ENCODE data around the gene DDX5. TPM values are rescaled to one million over a fixed set of nuclear protein-coding genes. Genes with fewer than 3 reads are reported as not detected.

DDX5 gene
- total RNA-seq, 3 donors from 2014 or later: 464 to 736 (median 551) TPM

DNA sequence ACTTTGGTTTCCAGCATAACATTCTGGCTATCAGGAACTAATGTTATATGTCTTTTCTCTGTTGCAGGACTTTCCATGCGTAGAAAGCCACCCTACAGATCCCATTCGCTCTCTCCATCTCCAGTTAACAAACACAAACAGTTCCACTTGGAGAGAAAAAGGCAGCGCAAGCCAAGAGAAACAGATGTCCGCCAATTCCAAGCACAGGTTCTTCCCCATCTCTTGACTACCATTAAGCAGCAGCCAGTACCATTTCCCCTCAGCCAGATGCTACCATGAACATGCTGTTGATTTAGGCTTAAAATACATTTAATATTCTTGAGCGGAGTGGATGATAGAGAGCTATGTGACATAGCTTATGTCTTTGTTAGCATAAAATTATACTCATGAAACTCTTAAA lies 23.1 kb upstream of the DDX5 start:
- Histone ChIP-seq H3K9me3 (no peaks in the 10 kb centered on the region), H3K4me3 (no peak overlapping the region), H3K36me3 (ENCODE audit: low read depth) (peaks cover 8% of the 10 kb centered on the region), H3K4me1 (ENCODE audit: low read depth) (no peaks in the 10 kb centered on the region)
- intact Hi-C loops (cut with DNase I, micrococcal nuclease): no loop called here
- ATAC-seq (no peak), DNase-seq (no peak)
- TF ChIP-seq CTCF (IDR thresholded peaks at IDR 0.05): no peak

- intact Hi-C loops (cut with DNase I, micrococcal nuclease): no loop called here
- ATAC-seq (no peak), DNase-seq (no peak)
- Histone ChIP-seq H3K36me3 (ENCODE audit: low read depth) (peaks cover 5% of the 10 kb centered on the region), H3K9me3 (no peaks in the 10 kb centered on the region), H3K4me1 (ENCODE audit: low read depth) (no peaks in the 10 kb centered on the region), H3K4me3 (no peak overlapping the region)
- no peak for TF ChIP-seq CTCF (IDR thresholded peaks at IDR 0.05)
Observed at GRCh38 chr17:64527914-64528313, 21.8 kb upstream of the DDX5 start.

DNA sequence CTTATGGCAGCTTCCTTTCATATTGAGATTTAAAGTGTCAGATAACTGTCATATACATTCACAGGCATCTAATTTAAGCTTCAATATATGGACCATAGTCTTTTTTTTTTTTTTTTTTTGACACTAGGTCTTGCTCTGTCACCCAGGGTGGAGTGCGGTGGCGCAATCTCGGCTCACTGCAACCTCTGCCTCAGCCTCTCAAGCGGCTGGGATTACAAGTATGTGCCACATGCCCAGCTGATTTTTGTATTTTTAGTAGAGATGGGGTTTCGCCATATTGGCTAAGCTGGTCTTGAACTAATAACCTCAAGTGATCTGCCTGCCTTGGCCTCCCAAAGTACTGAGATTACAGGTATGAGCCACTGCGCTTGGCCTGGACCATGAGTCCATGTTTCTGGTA lies 14.3 kb upstream of the DDX5 start:
- Histone ChIP-seq H3K36me3 (ENCODE audit: low read depth) (peaks cover 4% of the 10 kb centered on the region), H3K4me1 (ENCODE audit: low read depth) (no peaks in the 10 kb centered on the region), H3K4me3 (no peak overlapping the region), H3K9me3 (no peaks in the 10 kb centered on the region)
- DNase-seq: no peak
- intact Hi-C loops (cut with DNase I, micrococcal nuclease): no loop called here
- TF ChIP-seq CTCF (IDR thresholded peaks at IDR 0.05): no peak
- no peak for ATAC-seq

GRCh38 chr17:64519601-64520000 lies 13.5 kb upstream of the DDX5 start:
- intact Hi-C loops (cut with DNase I, micrococcal nuclease): no loop called here
- no peak for DNase-seq
- no peak for ATAC-seq
- H3K9me3 ChIP-seq: no peaks in the 10 kb centered on the region
- peaks cover 4% of the 10 kb centered on the region for H3K36me3 ChIP-seq (ENCODE audit: low read depth)
- H3K4me3 ChIP-seq: no peak overlapping the region
- H3K4me1 ChIP-seq (ENCODE audit: low read depth): no peaks in the 10 kb centered on the region
- TF ChIP-seq CTCF (IDR thresholded peaks at IDR 0.05): no peak

- DNase-seq (no peak), ATAC-seq (no peak)
- TF ChIP-seq CTCF (IDR thresholded peaks at IDR 0.05): no peak
- no peaks in the 10 kb centered on the region for H3K36me3 ChIP-seq (ENCODE audit: low read depth)
- H3K4me1 ChIP-seq (ENCODE audit: low read depth): no peaks in the 10 kb centered on the region
- intact Hi-C loops (cut with DNase I, micrococcal nuclease): no loop called here
- no peak overlapping the region for H3K4me3 ChIP-seq
- H3K9me3 ChIP-seq: no peaks in the 10 kb centered on the region
Observed at GRCh38 chr17:64515829-64516228, 9.7 kb upstream of the DDX5 start.

DNA sequence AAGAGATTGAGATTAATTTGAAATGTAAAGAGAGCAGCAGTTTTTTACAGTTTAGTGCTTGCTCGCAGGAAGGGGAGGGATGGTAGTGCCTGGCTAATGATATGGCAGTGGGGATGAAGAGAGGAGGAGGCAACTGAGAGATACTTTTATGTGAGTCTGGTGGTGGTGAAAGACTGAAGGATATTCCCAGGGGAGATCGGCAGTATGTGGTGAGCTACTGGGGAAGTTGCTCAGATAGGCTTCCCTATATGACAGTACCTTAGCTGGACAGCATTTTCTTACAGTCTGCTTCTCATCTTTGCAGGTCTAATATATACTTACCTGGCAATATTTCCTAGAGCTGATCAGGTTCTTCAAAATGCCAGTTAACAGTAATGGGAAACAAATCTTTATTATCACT lies 9.3 kb upstream of the DDX5 start:
- Histone ChIP-seq H3K9me3 (no peaks in the 10 kb centered on the region), H3K36me3 (ENCODE audit: low read depth) (peaks cover 3% of the 10 kb centered on the region), H3K4me3 (no peak overlapping the region), H3K4me1 (ENCODE audit: low read depth) (no peaks in the 10 kb centered on the region)
- intact Hi-C loops (cut with DNase I, micrococcal nuclease): no loop called here
- TF ChIP-seq CTCF (IDR thresholded peaks at IDR 0.05): no peak
- no peak for ATAC-seq
- DNase-seq: no peak

Data from mucosa of descending colon (tissue), 3 donors.